ENCODE measurements around the gene MRGPRE.

DNA sequence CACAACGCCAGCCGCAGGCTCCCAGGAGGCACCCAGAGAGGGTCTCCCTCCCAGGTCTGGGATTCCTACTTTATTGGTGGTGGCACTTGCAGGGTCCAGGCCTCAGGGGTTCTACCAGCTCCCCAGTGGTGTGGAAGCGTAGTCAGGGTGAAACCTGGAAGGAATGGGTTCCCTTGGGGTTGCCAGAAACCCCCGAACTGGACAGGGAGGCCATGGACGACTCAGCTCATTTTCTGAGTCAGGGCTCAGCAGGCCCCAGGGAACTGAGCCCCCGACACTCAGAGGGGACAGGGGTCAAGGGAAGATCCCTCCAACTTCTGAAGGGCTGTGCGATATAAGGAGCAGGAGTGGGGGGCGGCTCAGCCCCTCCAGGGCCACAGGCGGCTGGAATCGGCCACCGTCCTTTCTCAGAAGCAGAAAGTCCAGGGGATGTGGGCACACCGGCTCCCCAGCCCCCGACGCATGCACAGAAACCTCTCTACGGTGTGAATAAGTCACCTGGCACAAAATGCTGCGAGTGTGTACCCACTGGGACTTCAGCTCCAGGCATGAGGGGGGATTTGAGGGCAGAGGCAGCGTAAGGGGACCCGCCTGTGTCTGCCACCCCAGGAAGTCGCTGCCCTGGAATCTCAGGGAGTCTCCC is 38.7 kb downstream of the MRGPRE start:
- TF ChIP-seq RAD21 (IDR thresholded peaks at IDR 0.05; ENCODE audit: low read depth), result no peak
- no peak for TF ChIP-seq NFIC (IDR thresholded peaks at IDR 0.05)
- no peak for TF ChIP-seq FOXM1 (IDR thresholded peaks at IDR 0.05; ENCODE audit: borderline replicate concordance, low read depth)
- TF ChIP-seq, protein P1, sequence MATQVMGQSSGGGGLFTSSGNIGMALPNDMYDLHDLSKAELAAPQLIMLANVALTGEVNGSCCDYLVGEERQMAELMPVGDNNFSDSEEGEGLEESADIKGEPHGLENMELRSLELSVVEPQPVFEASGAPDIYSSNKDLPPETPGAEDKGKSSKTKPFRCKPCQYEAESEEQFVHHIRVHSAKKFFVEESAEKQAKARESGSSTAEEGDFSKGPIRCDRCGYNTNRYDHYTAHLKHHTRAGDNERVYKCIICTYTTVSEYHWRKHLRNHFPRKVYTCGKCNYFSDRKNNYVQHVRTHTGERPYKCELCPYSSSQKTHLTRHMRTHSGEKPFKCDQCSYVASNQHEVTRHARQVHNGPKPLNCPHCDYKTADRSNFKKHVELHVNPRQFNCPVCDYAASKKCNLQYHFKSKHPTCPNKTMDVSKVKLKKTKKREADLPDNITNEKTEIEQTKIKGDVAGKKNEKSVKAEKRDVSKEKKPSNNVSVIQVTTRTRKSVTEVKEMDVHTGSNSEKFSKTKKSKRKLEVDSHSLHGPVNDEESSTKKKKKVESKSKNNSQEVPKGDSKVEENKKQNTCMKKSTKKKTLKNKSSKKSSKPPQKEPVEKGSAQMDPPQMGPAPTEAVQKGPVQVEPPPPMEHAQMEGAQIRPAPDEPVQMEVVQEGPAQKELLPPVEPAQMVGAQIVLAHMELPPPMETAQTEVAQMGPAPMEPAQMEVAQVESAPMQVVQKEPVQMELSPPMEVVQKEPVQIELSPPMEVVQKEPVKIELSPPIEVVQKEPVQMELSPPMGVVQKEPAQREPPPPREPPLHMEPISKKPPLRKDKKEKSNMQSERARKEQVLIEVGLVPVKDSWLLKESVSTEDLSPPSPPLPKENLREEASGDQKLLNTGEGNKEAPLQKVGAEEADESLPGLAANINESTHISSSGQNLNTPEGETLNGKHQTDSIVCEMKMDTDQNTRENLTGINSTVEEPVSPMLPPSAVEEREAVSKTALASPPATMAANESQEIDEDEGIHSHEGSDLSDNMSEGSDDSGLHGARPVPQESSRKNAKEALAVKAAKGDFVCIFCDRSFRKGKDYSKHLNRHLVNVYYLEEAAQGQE (IDR thresholded peaks at IDR 0.05; ENCODE audit: low read depth), result no peak
- no peak for TF ChIP-seq YY1 (IDR thresholded peaks at IDR 0.05; ENCODE audit: low read depth)
- no peak for TF ChIP-seq CREB1 (IDR thresholded peaks at IDR 0.05; ENCODE audit: low read depth)
- TF ChIP-seq EP300 (IDR thresholded peaks at IDR 0.05; ENCODE audit: borderline replicate concordance), result no peak
- TF ChIP-seq ZBTB7A (IDR thresholded peaks at IDR 0.05; ENCODE audit: low read depth), result no peak
- TF ChIP-seq, protein P2, sequence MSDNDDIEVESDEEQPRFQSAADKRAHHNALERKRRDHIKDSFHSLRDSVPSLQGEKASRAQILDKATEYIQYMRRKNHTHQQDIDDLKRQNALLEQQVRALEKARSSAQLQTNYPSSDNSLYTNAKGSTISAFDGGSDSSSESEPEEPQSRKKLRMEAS (IDR thresholded peaks at IDR 0.05), result no peak
- TF ChIP-seq CEBPB (IDR thresholded peaks at IDR 0.05), result no peak
- TF ChIP-seq EGR1 (IDR thresholded peaks at IDR 0.05), result no peak
- TF ChIP-seq, protein P3, sequence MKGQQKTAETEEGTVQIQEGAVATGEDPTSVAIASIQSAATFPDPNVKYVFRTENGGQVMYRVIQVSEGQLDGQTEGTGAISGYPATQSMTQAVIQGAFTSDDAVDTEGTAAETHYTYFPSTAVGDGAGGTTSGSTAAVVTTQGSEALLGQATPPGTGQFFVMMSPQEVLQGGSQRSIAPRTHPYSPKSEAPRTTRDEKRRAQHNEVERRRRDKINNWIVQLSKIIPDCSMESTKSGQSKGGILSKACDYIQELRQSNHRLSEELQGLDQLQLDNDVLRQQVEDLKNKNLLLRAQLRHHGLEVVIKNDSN (IDR thresholded peaks at IDR 0.05), result no peak
- no peak for TF ChIP-seq TAF1 (IDR thresholded peaks at IDR 0.05; ENCODE audit: low read depth)
